A549 (cell line): ENCODE measurements around the gene FOXP1. TPM values are rescaled to one million over a fixed set of nuclear protein-coding genes. Genes with fewer than 3 reads are reported as not detected.
A peak's percentile ranks its signal among the peaks of the same experiment; 100 is the strongest.

Source experiments
- ATAC-seq, 2 experiments: fragments of 200-7000 bp in 1 of 2; fragments of >200 bp in 1 of 2; cut with Nextera tagmentation in 1 of 2; cut with Tn5 transposase in 1 of 2; 3 replicates each; pipeline versions ENCODE4 v1.8.0 to v1.9.1; 2018 to 2020; ENCODE audit warnings: mild to moderate bottlenecking in 1 of 2, moderate library complexity in 1 of 2
- CTCF ChIA-PET: fragments of 300-600 bp; sonication (Branson Sonifier 250); formaldehyde crosslinking; extraction: SDS; loops from one replicate; lab custom pipeline; 2021; ENCODE audit warnings: antibody characterized with exemption, inconsistent platforms; lab: Yijun Ruan, JAX
- POLR2A ChIA-PET: fragments of 350-600 bp; formaldehyde crosslinking; extraction: SDS; loops from one replicate; lab custom pipeline; 2021; ENCODE audit warnings: antibody characterized with exemption, inconsistent platforms; lab: Yijun Ruan, JAX
- DNase-seq, 2 experiments: peaks; one replicate each; pipeline versions ENCODE4 v3.0.0 to v3.0.0-alpha.2; 2011 to 2016; ENCODE audit warnings: low read depth in 1 of 2, low spot score in 1 of 2
- FAIRE-seq: peaks from 2 replicates; lab custom pipeline; 2011; peaks lifted over from hg19 to GRCh38; lab: Jason Lieb, UNC
- H3K27ac ChIP-seq, 2 experiments: fragments of >200 bp; sonication (Bioruptor Twin); formaldehyde crosslinking; 3 replicates each; pipeline ENCODE4 v1.5.1; 2016 to 2017
- H3K4me1 ChIP-seq: fragments of >200 bp; sonication (Bioruptor Twin); formaldehyde crosslinking; 3 replicates; pipeline ENCODE4 v1.6.1; 2016
- H3K4me2 ChIP-seq: fragments of >200 bp; sonication (Bioruptor Twin); formaldehyde crosslinking; 3 replicates; pipeline ENCODE4 v1.6.1; 2016
- H3K4me3 ChIP-seq: fragments of >200 bp; sonication (Bioruptor Twin); formaldehyde crosslinking; 3 replicates; pipeline ENCODE4 v1.5.1; 2016
- H3K9me3 ChIP-seq: fragments of >200 bp; sonication (Bioruptor Twin); formaldehyde crosslinking; 3 replicates; pipeline ENCODE4 v1.6.1; 2016
- CBX2 ChIP-seq: fragments of 200-600 bp; sonication (generic); IDR thresholded peaks from 2 replicates; pipeline ENCODE4 v1.6.1; 2016; ENCODE audit warnings: low read depth, mild to moderate bottlenecking, borderline replicate concordance
- CHD4 ChIP-seq: fragments of 200-600 bp; sonication (generic); IDR thresholded peaks from 2 replicates; pipeline ENCODE4 v1.6.1; 2016; ENCODE audit warnings: antibody characterized with exemption, mild to moderate bottlenecking, borderline replicate concordance
- CTCF ChIP-seq: fragments of >200 bp; sonication (Bioruptor Twin); formaldehyde crosslinking; IDR thresholded peaks from 3 replicates; pipeline ENCODE4 v1.5.1; 2016
- EHF ChIP-seq: fragments of 250-450 bp; sonication (Bioruptor Pico); IDR thresholded peaks from 2 replicates; pipeline ENCODE4 v1.5.0; 2020; ENCODE audit warnings: mild to moderate bottlenecking
- FOXS1 ChIP-seq: fragments of 250-450 bp; sonication (Bioruptor Pico); IDR thresholded peaks from 2 replicates; pipeline ENCODE4 v1.5.0; 2020; ENCODE audit warnings: mild to moderate bottlenecking, moderate library complexity
- HOXB5 ChIP-seq: fragments of 250-450 bp; sonication (Bioruptor Pico); IDR thresholded peaks from 2 replicates; pipeline ENCODE4 v1.5.0; 2020; ENCODE audit warnings: mild to moderate bottlenecking, moderate library complexity
- MAFK ChIP-seq: fragments of 450-650 bp; IDR thresholded peaks from 2 replicates; pipeline ENCODE4 v1.6.1; 2014; ENCODE audit not compliant: partially characterized antibody
- MAZ ChIP-seq: fragments of 150-350 bp; IDR thresholded peaks from 2 replicates; pipeline ENCODE4 v1.6.1; 2014; ENCODE audit warnings: antibody characterized with exemption, low read depth, low read length, borderline replicate concordance
- NFE2L2 ChIP-seq: fragments of 150-350 bp; conservative IDR thresholded peaks from 2 replicates; pipeline ENCODE4 v1.6.1; 2014; ENCODE audit warnings: low read length
- NR3C1 ChIP-seq: fragments of >200 bp; sonication (Bioruptor Twin); formaldehyde crosslinking; IDR thresholded peaks from 3 replicates; pipeline ENCODE4 v1.6.1; 2017
- POLR2AphosphoS2 ChIP-seq: conservative IDR thresholded peaks from 2 replicates; pipeline ENCODE4 v1.6.1; 2012; ENCODE audit warnings: low read length, improper control_type of control experiment, inconsistent platforms
- TP53 ChIP-seq: fragments of 250-450 bp; sonication (Bioruptor Pico); IDR thresholded peaks from 2 replicates; pipeline ENCODE4 v1.5.0; 2021; ENCODE audit warnings: mild to moderate bottlenecking, moderate library complexity
- ZNF302 ChIP-seq: fragments of 250-450 bp; sonication (Bioruptor Pico); IDR thresholded peaks from 2 replicates; pipeline ENCODE4 v1.9.0; 2021; ENCODE audit warnings: inconsistent platforms, mild to moderate bottlenecking, moderate library complexity
- ZSCAN20 ChIP-seq: fragments of 250-450 bp; sonication (Bioruptor Pico); IDR thresholded peaks from 2 replicates; pipeline ENCODE4 v1.8.0; 2022; ENCODE audit warnings: mild to moderate bottlenecking, moderate library complexity
- WGBS: methylation state at CpG from one replicate; pipeline ENCODE4 v1.1.6; 2017; ENCODE audit errors: missing lambda C conversion rate; 5-methylcytosine and 5-hydroxymethylcytosine counted together
- polyA plus RNA-seq, 4 experiments: library from polyadenylated mRNA; depleted of rRNA in 3 of 4; stranded (reverse); fragments of >200 nt; fragmentation: RNase III in 1 of 4; extraction: RNeasy Plus Mini Kit Qiagen cat#74134 plus additional on column Dnase treatment in 1 of 4; gene quantifications; 2 replicates in 3 of 4; 3 replicates in 1 of 4; pipeline ENCODE4 v1.2.3, GENCODE V29; 2011 to 2017
- TF ChIP-seq, protein P1 (sequence below): fragments of 250-450 bp; sonication (Bioruptor Pico); IDR thresholded peaks from 2 replicates; pipeline ENCODE4 v1.5.0; 2021; ENCODE audit warnings: mild to moderate bottlenecking, moderate library complexity, borderline replicate concordance
- TF ChIP-seq, protein P2 (sequence below): IDR thresholded peaks from 2 replicates; pipeline ENCODE4 v1.6.1; 2012
- TF ChIP-seq, protein P3 (sequence below): fragments of 200-600 bp; sonication (generic); IDR thresholded peaks from 2 replicates; pipeline ENCODE4 v1.6.1; 2016; ENCODE audit warnings: antibody characterized with exemption, mild to moderate bottlenecking, moderate library complexity
- TF ChIP-seq, protein P4 (sequence below): fragments of >200 bp; sonication (Bioruptor Twin); formaldehyde crosslinking; IDR thresholded peaks from 3 replicates; pipeline ENCODE4 v1.6.1; 2016

The FOXP1 gene
- polyA plus RNA-seq, 2 of the 4 experiments (the other 2 are of a cell fraction) = 12.8 to 13.9 TPM

GRCh38 chr3:71370467-71370866 is 213.1 kb downstream of the FOXP1 start:
- ATAC-seq (no peak), DNase-seq (no peak), FAIRE-seq (no peak)
- Histone ChIP-seq H3K4me3 (no peak overlapping the region), H3K4me2 (no peak overlapping the region), H3K27ac (no peak overlapping the region), H3K4me1 (no peaks in the 10 kb centered on the region; the same call in 2 of the 3 replicates), H3K9me3 (no peaks in the 10 kb centered on the region)
- WGBS = 90% methylated on average over 5 of the region's 5 CpGs
- POLR2A ChIA-PET = no interaction called here
- TF ChIP-seq MAFK = peak; percentile 37
- TF ChIP-seq, protein P1, sequence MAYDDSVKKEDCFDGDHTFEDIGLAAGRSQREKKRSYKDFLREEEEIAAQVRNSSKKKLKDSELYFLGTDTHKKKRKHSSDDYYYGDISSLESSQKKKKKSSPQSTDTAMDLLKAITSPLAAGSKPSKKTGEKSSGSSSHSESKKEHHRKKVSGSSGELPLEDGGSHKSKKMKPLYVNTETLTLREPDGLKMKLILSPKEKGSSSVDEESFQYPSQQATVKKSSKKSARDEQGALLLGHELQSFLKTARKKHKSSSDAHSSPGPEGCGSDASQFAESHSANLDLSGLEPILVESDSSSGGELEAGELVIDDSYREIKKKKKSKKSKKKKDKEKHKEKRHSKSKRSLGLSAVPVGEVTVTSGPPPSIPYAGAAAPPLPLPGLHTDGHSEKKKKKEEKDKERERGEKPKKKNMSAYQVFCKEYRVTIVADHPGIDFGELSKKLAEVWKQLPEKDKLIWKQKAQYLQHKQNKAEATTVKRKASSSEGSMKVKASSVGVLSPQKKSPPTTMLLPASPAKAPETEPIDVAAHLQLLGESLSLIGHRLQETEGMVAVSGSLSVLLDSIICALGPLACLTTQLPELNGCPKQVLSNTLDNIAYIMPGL = no peak
- TF ChIP-seq EHF (CRISPR knock-in tag) = no peak
- CTCF ChIA-PET = no interaction called here

DNA sequence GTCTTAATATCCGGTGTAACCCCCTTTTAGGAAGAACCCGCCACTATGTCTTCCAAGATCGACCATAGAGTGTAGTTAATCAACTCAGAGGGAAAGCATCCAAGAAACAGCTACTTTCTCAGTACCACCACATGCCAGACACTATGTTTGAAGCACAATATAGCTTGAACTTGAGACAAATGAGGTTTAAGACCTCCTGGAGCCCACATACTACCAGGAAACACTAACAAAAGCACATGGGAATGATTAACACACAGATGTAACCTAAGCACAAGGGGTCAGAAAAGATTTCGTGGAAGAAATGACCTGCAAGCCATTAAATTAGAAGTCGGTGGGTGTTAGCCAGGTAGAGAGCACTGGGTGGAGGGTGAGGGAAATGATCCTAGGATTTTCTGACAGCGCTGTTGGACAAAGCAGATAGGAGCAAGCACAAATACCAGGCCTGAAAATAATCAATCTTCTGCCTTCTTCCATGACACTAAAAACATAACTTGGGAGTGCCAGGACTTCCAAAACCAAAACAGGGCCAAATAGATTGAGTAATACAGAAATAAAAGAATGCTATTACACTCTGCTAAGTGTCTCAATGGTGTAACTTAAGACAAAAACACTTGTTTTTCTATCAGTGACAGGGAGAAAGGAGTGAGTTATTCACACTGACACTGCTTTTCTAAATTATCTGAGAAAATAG is 213.7 kb downstream of the FOXP1 start:
- TF ChIP-seq, protein P2, sequence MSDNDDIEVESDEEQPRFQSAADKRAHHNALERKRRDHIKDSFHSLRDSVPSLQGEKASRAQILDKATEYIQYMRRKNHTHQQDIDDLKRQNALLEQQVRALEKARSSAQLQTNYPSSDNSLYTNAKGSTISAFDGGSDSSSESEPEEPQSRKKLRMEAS = no peak
- TF ChIP-seq MAZ = no peak
- TF ChIP-seq POLR2AphosphoS2 = no peak
- no peak for TF ChIP-seq CTCF
- TF ChIP-seq, protein P3, sequence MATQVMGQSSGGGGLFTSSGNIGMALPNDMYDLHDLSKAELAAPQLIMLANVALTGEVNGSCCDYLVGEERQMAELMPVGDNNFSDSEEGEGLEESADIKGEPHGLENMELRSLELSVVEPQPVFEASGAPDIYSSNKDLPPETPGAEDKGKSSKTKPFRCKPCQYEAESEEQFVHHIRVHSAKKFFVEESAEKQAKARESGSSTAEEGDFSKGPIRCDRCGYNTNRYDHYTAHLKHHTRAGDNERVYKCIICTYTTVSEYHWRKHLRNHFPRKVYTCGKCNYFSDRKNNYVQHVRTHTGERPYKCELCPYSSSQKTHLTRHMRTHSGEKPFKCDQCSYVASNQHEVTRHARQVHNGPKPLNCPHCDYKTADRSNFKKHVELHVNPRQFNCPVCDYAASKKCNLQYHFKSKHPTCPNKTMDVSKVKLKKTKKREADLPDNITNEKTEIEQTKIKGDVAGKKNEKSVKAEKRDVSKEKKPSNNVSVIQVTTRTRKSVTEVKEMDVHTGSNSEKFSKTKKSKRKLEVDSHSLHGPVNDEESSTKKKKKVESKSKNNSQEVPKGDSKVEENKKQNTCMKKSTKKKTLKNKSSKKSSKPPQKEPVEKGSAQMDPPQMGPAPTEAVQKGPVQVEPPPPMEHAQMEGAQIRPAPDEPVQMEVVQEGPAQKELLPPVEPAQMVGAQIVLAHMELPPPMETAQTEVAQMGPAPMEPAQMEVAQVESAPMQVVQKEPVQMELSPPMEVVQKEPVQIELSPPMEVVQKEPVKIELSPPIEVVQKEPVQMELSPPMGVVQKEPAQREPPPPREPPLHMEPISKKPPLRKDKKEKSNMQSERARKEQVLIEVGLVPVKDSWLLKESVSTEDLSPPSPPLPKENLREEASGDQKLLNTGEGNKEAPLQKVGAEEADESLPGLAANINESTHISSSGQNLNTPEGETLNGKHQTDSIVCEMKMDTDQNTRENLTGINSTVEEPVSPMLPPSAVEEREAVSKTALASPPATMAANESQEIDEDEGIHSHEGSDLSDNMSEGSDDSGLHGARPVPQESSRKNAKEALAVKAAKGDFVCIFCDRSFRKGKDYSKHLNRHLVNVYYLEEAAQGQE = no peak
- no peak for TF ChIP-seq HOXB5 (CRISPR knock-in tag)
- no peak for TF ChIP-seq NR3C1
- TF ChIP-seq CBX2 = no peak
- no peak for TF ChIP-seq ZNF302
- no peak for TF ChIP-seq CHD4
- TF ChIP-seq, protein P4, sequence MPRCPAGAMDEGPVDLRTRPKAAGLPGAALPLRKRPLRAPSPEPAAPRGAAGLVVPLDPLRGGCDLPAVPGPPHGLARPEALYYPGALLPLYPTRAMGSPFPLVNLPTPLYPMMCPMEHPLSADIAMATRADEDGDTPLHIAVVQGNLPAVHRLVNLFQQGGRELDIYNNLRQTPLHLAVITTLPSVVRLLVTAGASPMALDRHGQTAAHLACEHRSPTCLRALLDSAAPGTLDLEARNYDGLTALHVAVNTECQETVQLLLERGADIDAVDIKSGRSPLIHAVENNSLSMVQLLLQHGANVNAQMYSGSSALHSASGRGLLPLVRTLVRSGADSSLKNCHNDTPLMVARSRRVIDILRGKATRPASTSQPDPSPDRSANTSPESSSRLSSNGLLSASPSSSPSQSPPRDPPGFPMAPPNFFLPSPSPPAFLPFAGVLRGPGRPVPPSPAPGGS = no peak
- no peak for TF ChIP-seq TP53
- no peak for TF ChIP-seq FOXS1 (CRISPR knock-in tag)
- no peak for TF ChIP-seq NFE2L2
- no peak for TF ChIP-seq ZSCAN20 (CRISPR knock-in tag)
- no peaks in the 10 kb centered on the region; the same call in 2 of the 3 replicates for H3K4me1 ChIP-seq
- DNase-seq (no peak), ATAC-seq (no peak), FAIRE-seq (no peak)
- H3K4me2 ChIP-seq = no peak overlapping the region
- H3K27ac ChIP-seq = no peak overlapping the region
- H3K9me3 ChIP-seq = no peaks in the 10 kb centered on the region
- CTCF ChIA-PET = interaction anchor here (0.6 to 1.5 kb wide), 2 partner anchors 13 to 19 kb away, joined by 3 read pairs; no protein-coding TSS in a partner anchor
- POLR2A ChIA-PET = no interaction called here
- WGBS = 75% methylated on average over 5 of the region's 6 CpGs
- H3K4me3 ChIP-seq = no peak overlapping the region
